Central memory CD4-positive, alpha-beta T cell (primary cell): ENCODE data around the gene FADS3.

ENCODE experiments used
- DNase-seq: peaks from one replicate; pipeline ENCODE4 v3.0.0; 2022

Gene FADS3

GRCh38 chr11:61874377-61874809 lies 17.0 kb downstream of the FADS3 start:
- no peak for DNase-seq

- no peak for DNase-seq
These were observed 17.6 kb downstream of the FADS3 start for GRCh38 chr11:61873588-61874376.

- DNase-seq: no peak
These were observed 18.3 kb downstream of the FADS3 start for GRCh38 chr11:61872935-61873565.

- peak; percentile 45 for DNase-seq
These were observed 20.2 kb downstream of the FADS3 start for GRCh38 chr11:61871158-61871597.

- DNase-seq: no peak
These were observed 20.8 kb downstream of the FADS3 start for GRCh38 chr11:61870541-61871031.

GRCh38 chr11:61869708-61870451 lies 21.5 kb downstream of the FADS3 start:
- no peak for DNase-seq

- DNase-seq: no peak
These were observed 22.0 kb downstream of the FADS3 start for GRCh38 chr11:61869429-61869707.

GRCh38 chr11:61868571-61869428 lies 22.5 kb downstream of the FADS3 start:
- no peak for DNase-seq

- DNase-seq: no peak
These were observed 24.4 kb downstream of the FADS3 start for GRCh38 chr11:61866958-61867343.

GRCh38 chr11:61866231-61866957 lies 25.0 kb downstream of the FADS3 start:
- no peak for DNase-seq

- DNase-seq: no peak
These were observed 26.2 kb downstream of the FADS3 start for GRCh38 chr11:61864814-61865775.

- DNase-seq: no peak
These were observed 27.7 kb downstream of the FADS3 start for GRCh38 chr11:61863548-61864081.

GRCh38 chr11:61862714-61863547 lies 28.4 kb downstream of the FADS3 start:
- no peak for DNase-seq

GRCh38 chr11:61861634-61862033 lies 29.7 kb downstream of the FADS3 start:
- DNase-seq: no peak

- no peak for DNase-seq
These were observed 31.1 kb downstream of the FADS3 start for GRCh38 chr11:61860054-61860903.

GRCh38 chr11:61855939-61856680 lies 35.2 kb downstream of the FADS3 start:
- DNase-seq: no peak

- DNase-seq: no peak
These were observed 36.2 kb downstream of the FADS3 start for GRCh38 chr11:61854966-61855714.
